GM23248 (cell line): Measurements from ENCODE around the gene CC2D2A. TPM values are rescaled to one million over a fixed set of nuclear protein-coding genes. Genes with fewer than 3 reads are reported as not detected.

Experiments
- DNase-seq: peaks from one replicate; pipeline ENCODE4 v3.0.0-alpha.2; 2015
- H2AFZ ChIP-seq: fragments of 200-600 bp; sonication (generic); 2 replicates; pipeline ENCODE4 v1.6.1; 2016; ENCODE audit warnings: antibody characterized with exemption
- H3F3A ChIP-seq: fragments of 200-600 bp; sonication (generic); 2 replicates; pipeline ENCODE4 v1.6.1; 2016; ENCODE audit warnings: mild to moderate bottlenecking, antibody characterized with exemption, mixed run types; ENCODE audit not compliant: insufficient read depth
- H3K27ac ChIP-seq: fragments of 200-600 bp; sonication (generic); 2 replicates; pipeline ENCODE4 v1.5.1; 2016; ENCODE audit warnings: mild to moderate bottlenecking
- H3K27me3 ChIP-seq: fragments of 200-600 bp; sonication (generic); replicated peaks from 2 replicates; pipeline ENCODE4 v1.6.1; 2016; ENCODE audit warnings: mild to moderate bottlenecking; ENCODE audit not compliant: insufficient read depth
- H3K36me3 ChIP-seq: fragments of 200-600 bp; sonication (generic); 2 replicates; pipeline ENCODE4 v1.6.1; 2016; ENCODE audit warnings: low read depth, mild to moderate bottlenecking
- H3K4me1 ChIP-seq: fragments of 200-600 bp; sonication (generic); 2 replicates; pipeline ENCODE4 v1.6.1; 2016; ENCODE audit warnings: mild to moderate bottlenecking; ENCODE audit not compliant: insufficient read depth
- H3K4me2 ChIP-seq: fragments of 200-600 bp; sonication (generic); one replicate; pipeline ENCODE4 v1.6.1; 2016; ENCODE audit warnings: mild to moderate bottlenecking; ENCODE audit not compliant: unreplicated experiment
- H3K4me3 ChIP-seq: fragments of 200-600 bp; sonication (generic); 2 replicates; pipeline ENCODE4 v1.5.1; 2016; ENCODE audit warnings: mild to moderate bottlenecking
- H3K79me2 ChIP-seq: fragments of 200-600 bp; sonication (generic); 2 replicates; pipeline ENCODE4 v1.6.1; 2016; ENCODE audit warnings: mild to moderate bottlenecking; ENCODE audit not compliant: insufficient read depth
- H3K9ac ChIP-seq: fragments of 200-600 bp; sonication (generic); 2 replicates; pipeline ENCODE4 v1.6.1; 2016; ENCODE audit warnings: mild to moderate bottlenecking
- H3K9me2 ChIP-seq: fragments of 200-600 bp; sonication (generic); 2 replicates; pipeline ENCODE4 v1.6.1; 2016; ENCODE audit warnings: mixed run types, mild to moderate bottlenecking, moderate library complexity; ENCODE audit not compliant: insufficient read depth
- H3K9me3 ChIP-seq: fragments of 200-600 bp; sonication (generic); one replicate; pipeline ENCODE4 v1.6.1; 2017; ENCODE audit warnings: low read depth
- H4K20me1 ChIP-seq: fragments of 200-600 bp; sonication (generic); 2 replicates; pipeline ENCODE4 v1.6.0; 2016; ENCODE audit not compliant: insufficient read depth
- EZH2 ChIP-seq: fragments of 200-600 bp; sonication (generic); IDR thresholded peaks from 2 replicates; pipeline ENCODE4 v1.6.1; 2018; ENCODE audit warnings: antibody characterized with exemption, mild to moderate bottlenecking; ENCODE audit not compliant: insufficient read depth, poor library complexity, severe bottlenecking
- EZH2phosphoT487 ChIP-seq: fragments of 200-600 bp; sonication (generic); IDR thresholded peaks from 2 replicates; pipeline ENCODE4 v1.6.1; 2018; ENCODE audit warnings: antibody characterized with exemption, moderate library complexity, mild to moderate bottlenecking, low read depth; ENCODE audit not compliant: insufficient read depth
- WGBS, 2 experiments: methylation state at CpG; one replicate each; pipeline ENCODE4 v1.1.6; 2015 to 2017; ENCODE audit warnings: low lambda C conversion rate in 2 of 2, low coverage in 1 of 2; ENCODE audit errors: missing lambda C conversion rate in 2 of 2; 5-methylcytosine and 5-hydroxymethylcytosine counted together
- in situ Hi-C: fragments of 300-500 bp; cut with MboI; formaldehyde crosslinking; loops from 2 replicates; pipeline ENCODE4 v1.15.0; 2020
- polyA plus RNA-seq: library from polyadenylated mRNA; unstranded; fragments of >200 nt; fragmentation: Nextera tagmentation; extraction: Ambion mirVana; gene quantifications from 2 replicates; pipeline ENCODE4 v1.2.1, GENCODE V29; 2016
- total RNA-seq: library from RNA; depleted of rRNA; stranded (reverse); fragments of >200 nt; shearing (Covaris generic); gene quantifications from 2 replicates; pipeline ENCODE4 v1.2.3, GENCODE V29; 2014

Gene CC2D2A
- total and polyA plus RNA-seq, 2 experiments from 2014 or later, result 10.2 to 11.5 TPM

DNA sequence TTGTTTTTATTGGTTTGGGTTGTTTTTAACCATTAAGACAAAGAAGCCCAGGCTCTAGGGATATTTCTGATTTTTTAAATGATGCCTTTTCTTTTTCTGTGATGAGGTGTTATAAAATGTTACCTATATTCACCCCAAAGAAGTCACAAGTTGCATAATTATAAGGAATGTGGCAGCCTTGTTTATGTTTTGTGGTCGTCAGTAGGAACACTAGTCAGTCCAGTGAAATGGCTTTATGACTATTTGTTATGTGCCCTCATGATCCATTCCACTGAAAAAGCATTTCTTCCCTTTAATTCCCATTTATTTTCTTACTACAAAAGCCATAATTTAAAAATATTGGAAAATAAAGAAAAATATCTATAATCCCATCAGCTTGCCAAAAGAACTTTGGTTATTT lies 34.4 kb downstream of the CC2D2A start:
- no peaks in the 10 kb centered on the region for H3K9me3 ChIP-seq
- 76 to 83% methylated on average over 1 of the region's 1 CpG for WGBS, 2 experiments
- H3K27me3 ChIP-seq, result no peaks in the 10 kb centered on the region
- no peaks in the 10 kb centered on the region for H3K36me3 ChIP-seq
- TF ChIP-seq EZH2, result no peak
- no peak for TF ChIP-seq EZH2phosphoT487
- no peaks in the 10 kb centered on the region for H3K4me1 ChIP-seq
- H4K20me1 ChIP-seq, result no peaks in the 10 kb centered on the region
- H3K27ac ChIP-seq, result no peak overlapping the region
- H3K79me2 ChIP-seq, result no peaks in the 10 kb centered on the region
- no peak overlapping the region for H3K9ac ChIP-seq
- no peak overlapping the region for H2AFZ ChIP-seq
- H3K4me3 ChIP-seq, result no peak overlapping the region
- DNase-seq, result peak; percentile 9
- H3K4me2 ChIP-seq, result no peak overlapping the region
- no peaks in the 10 kb centered on the region for H3K9me2 ChIP-seq
- H3F3A ChIP-seq, result no peaks in the 10 kb centered on the region
- in situ Hi-C loops, result no loop called here

GRCh38 chr4:15506464-15506863 lies 36.8 kb downstream of the CC2D2A start:
- H3K4me1 ChIP-seq, result no peaks in the 10 kb centered on the region
- H3K36me3 ChIP-seq, result no peaks in the 10 kb centered on the region; the same call in 1 of the 2 replicates
- H3F3A ChIP-seq, result no peaks in the 10 kb centered on the region
- H3K27ac ChIP-seq, result no peak overlapping the region
- H4K20me1 ChIP-seq, result no peaks in the 10 kb centered on the region
- WGBS, 2 experiments, result 96 to 99% methylated on average over 8 of the region's 8 CpGs
- DNase-seq, result peak; percentile 6
- H3K4me2 ChIP-seq, result no peak overlapping the region
- no peaks in the 10 kb centered on the region for H3K79me2 ChIP-seq
- in situ Hi-C loops, result no loop called here
- no peak overlapping the region for H3K9ac ChIP-seq
- no peak overlapping the region for H2AFZ ChIP-seq
- TF ChIP-seq EZH2phosphoT487 (no peak), EZH2 (no peak)
- H3K27me3 ChIP-seq, result no peaks in the 10 kb centered on the region
- no peaks in the 10 kb centered on the region for H3K9me2 ChIP-seq
- no peaks in the 10 kb centered on the region for H3K9me3 ChIP-seq
- H3K4me3 ChIP-seq, result no peak overlapping the region

GRCh38 chr4:15507679-15508078 lies 38.0 kb downstream of the CC2D2A start:
- Histone ChIP-seq H3F3A (no peaks in the 10 kb centered on the region), H3K36me3 (no peaks in the 10 kb centered on the region; the same call in 1 of the 2 replicates), H3K9ac (no peak overlapping the region), H3K79me2 (no peaks in the 10 kb centered on the region), H3K4me1 (no peaks in the 10 kb centered on the region), H3K4me2 (no peak overlapping the region), H4K20me1 (no peaks in the 10 kb centered on the region), H2AFZ (no peak overlapping the region), H3K27me3 (no peaks in the 10 kb centered on the region), H3K4me3 (no peak overlapping the region), H3K27ac (no peak overlapping the region), H3K9me2 (no peaks in the 10 kb centered on the region), H3K9me3 (no peaks in the 10 kb centered on the region)
- 92 to 94% methylated on average over 4 of the region's 4 CpGs for WGBS, 2 experiments
- no peak for DNase-seq
- TF ChIP-seq EZH2phosphoT487 (no peak), EZH2 (no peak)
- in situ Hi-C loops, result no loop called here

DNA sequence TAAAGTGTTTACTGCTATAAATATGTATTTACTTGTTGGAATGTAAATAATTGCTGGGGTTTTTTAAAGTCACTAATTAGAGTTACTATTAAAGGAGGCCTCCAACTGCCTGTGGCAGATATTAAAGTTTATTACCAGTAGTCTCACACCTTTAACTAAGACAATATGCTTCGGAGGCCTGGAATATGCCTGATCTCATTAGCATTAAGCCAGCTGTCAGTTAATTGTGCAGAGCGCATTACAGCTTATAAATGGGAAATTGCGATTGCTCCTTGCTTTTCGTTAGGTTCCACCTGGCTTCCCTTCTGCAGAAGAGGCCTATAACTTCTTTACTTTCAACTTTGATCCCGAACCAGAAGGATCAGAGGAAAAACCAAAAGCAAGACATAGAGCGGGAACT lies 41.3 kb downstream of the CC2D2A start:
- Histone ChIP-seq H4K20me1 (no peaks in the 10 kb centered on the region), H3F3A (no peaks in the 10 kb centered on the region), H3K4me2 (no peak overlapping the region), H3K9me2 (no peaks in the 10 kb centered on the region), H3K79me2 (no peaks in the 10 kb centered on the region), H3K27me3 (no peaks in the 10 kb centered on the region), H2AFZ (no peak overlapping the region), H3K9ac (no peak overlapping the region), H3K4me3 (no peak overlapping the region), H3K27ac (no peak overlapping the region), H3K36me3 (no peaks in the 10 kb centered on the region; the same call in 1 of the 2 replicates), H3K4me1 (no peaks in the 10 kb centered on the region), H3K9me3 (no peaks in the 10 kb centered on the region)
- in situ Hi-C loops, result no loop called here
- no peak for TF ChIP-seq EZH2
- no peak for TF ChIP-seq EZH2phosphoT487
- 94 to 96% methylated on average over 6 of the region's 6 CpGs for WGBS, 2 experiments
- no peak for DNase-seq

DNA sequence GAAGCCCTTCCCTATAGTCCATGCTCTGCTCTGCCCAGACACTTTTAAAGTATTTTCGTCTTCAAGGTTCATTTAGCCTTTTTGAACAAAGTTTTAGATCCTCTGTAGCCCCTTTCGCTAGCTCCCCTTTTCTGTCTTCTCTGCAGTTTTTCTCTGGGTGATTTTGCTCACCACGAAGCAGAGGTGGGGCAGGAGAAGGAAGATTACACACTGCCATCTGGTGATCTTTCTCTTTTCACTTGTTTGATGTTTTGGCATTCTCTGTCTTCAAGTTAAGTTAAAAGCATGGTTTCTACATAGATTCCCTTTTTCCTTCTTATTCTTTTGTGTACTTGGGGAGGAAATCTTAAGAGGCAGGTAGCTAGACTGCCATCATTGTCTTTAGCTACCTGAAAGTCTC lies 43.9 kb downstream of the CC2D2A start:
- Histone ChIP-seq H3K79me2 (no peaks in the 10 kb centered on the region), H3K36me3 (no peaks in the 10 kb centered on the region; the same call in 1 of the 2 replicates), H3K9ac (no peak overlapping the region), H3F3A (no peaks in the 10 kb centered on the region), H3K27me3 (no peaks in the 10 kb centered on the region), H3K9me2 (no peaks in the 10 kb centered on the region), H4K20me1 (no peaks in the 10 kb centered on the region), H3K27ac (no peak overlapping the region), H3K4me2 (no peak overlapping the region), H3K9me3 (no peaks in the 10 kb centered on the region), H3K4me1 (no peaks in the 10 kb centered on the region), H2AFZ (no peak overlapping the region), H3K4me3 (no peak overlapping the region)
- 53% methylated on average over 3 of the region's 3 CpGs for WGBS, 2 experiments
- in situ Hi-C loops, result no loop called here
- no peak for DNase-seq
- TF ChIP-seq EZH2phosphoT487 (no peak), EZH2 (no peak)
